GM12878 (cell line): ENCODE results near the gene GALNTL6. TPM values are rescaled to one million over a fixed set of nuclear protein-coding genes. Genes with fewer than 3 reads are reported as not detected.

ENCODE experiments used
- ATAC-seq: fragments of 200-7000 bp; cut with Tn5 transposase; 3 replicates; pipeline ENCODE4 v1.9.1; 2020; ENCODE audit warnings: mild to moderate bottlenecking, moderate library complexity
- BruUV-seq: library from RNA; stranded (reverse); fragments of 400-500 nt; replicated peaks from 2 replicates; lab custom pipeline; 2021; lab: Mats Ljungman, UMichigan
- CTCF ChIA-PET: fragments of 300-600 bp; sonication (Branson Sonifier 250); formaldehyde crosslinking; extraction: SDS; loops from one replicate; lab custom pipeline; 2021; ENCODE audit warnings: inconsistent platforms; lab: Yijun Ruan, JAX
- POLR2A ChIA-PET: fragments of 350-600 bp; formaldehyde crosslinking; extraction: SDS; loops from one replicate; lab custom pipeline; 2021; ENCODE audit warnings: inconsistent platforms; lab: Charles Lee
- RAD21 ChIA-PET: fragments of 300-600 bp; sonication (Branson Sonifier 250); formaldehyde crosslinking; loops from one replicate; lab custom pipeline; 2023; ENCODE audit warnings: antibody characterized with exemption; ENCODE audit not compliant: unreplicated experiment; lab: Charles Lee
- SMC1A ChIA-PET: fragments of 300-600 bp; sonication (Branson Sonifier 250); formaldehyde crosslinking; loops from one replicate; lab custom pipeline; 2023; ENCODE audit not compliant: unreplicated experiment, uncharacterized antibody; lab: Charles Lee
- DNase-seq: peaks from one replicate; pipeline ENCODE4 v3.0.0-alpha.2; 2011; ENCODE audit warnings: low read depth, low spot score
- FAIRE-seq: peaks from 3 replicates; lab custom pipeline; 2011; peaks lifted over from hg19 to GRCh38; lab: Jason Lieb, UNC
- H2AFZ ChIP-seq: 2 replicates; pipeline ENCODE4 v1.6.0; 2011; ENCODE audit warnings: low read depth, low read length, control low read depth; ENCODE audit not compliant: control insufficient read depth
- H3K27ac ChIP-seq: 2 replicates; pipeline ENCODE4 v1.5.1; 2011; ENCODE audit warnings: control low read depth; ENCODE audit not compliant: control insufficient read depth, insufficient read depth
- H3K27me3 ChIP-seq, 2 experiments: replicated peaks in 1 of 2; 2 replicates each; pipeline versions ENCODE4 v1.6.0 to v1.6.1; 2011; ENCODE audit warnings: low read length in 1 of 2; ENCODE audit not compliant: control insufficient read depth in 2 of 2, insufficient read depth in 2 of 2
- H3K36me3 ChIP-seq, 2 experiments: 2 replicates each; pipeline ENCODE4 v1.5.1; 2011; ENCODE audit warnings: low read length in 1 of 2; ENCODE audit not compliant: control insufficient read depth in 2 of 2, insufficient read depth in 2 of 2
- H3K4me1 ChIP-seq: 2 replicates; pipeline ENCODE4 v1.6.1; 2011; ENCODE audit warnings: mild to moderate bottlenecking, low read length, moderate library complexity, mixed read lengths; ENCODE audit not compliant: control insufficient read depth, insufficient read depth
- H3K4me2 ChIP-seq: 2 replicates; pipeline ENCODE4 v1.6.0; 2011; ENCODE audit warnings: control low read depth; ENCODE audit not compliant: control insufficient read depth, insufficient read depth
- H3K4me3 ChIP-seq: fragments of 200-600 bp; sonication (generic); 2 replicates; pipeline ENCODE4 v1.5.1; 2016
- H3K79me2 ChIP-seq: 2 replicates; pipeline ENCODE4 v1.6.0; 2011; ENCODE audit warnings: low read length; ENCODE audit not compliant: control insufficient read depth, insufficient read depth
- H3K9ac ChIP-seq: 2 replicates; pipeline ENCODE4 v1.8.0; 2011; ENCODE audit warnings: low read length, control low read depth, mixed read lengths; ENCODE audit not compliant: control insufficient read depth, insufficient read depth
- H3K9me3 ChIP-seq: replicated peaks from 3 replicates; pipeline ENCODE4 v1.5.1; 2011; ENCODE audit warnings: mild to moderate bottlenecking, low read length; ENCODE audit not compliant: control insufficient read depth, insufficient read depth
- H4K20me1 ChIP-seq: 2 replicates; pipeline ENCODE4 v1.6.0; 2011; ENCODE audit not compliant: control insufficient read depth, insufficient read depth
- CBX5 ChIP-seq: sonication (generic); IDR thresholded peaks from 2 replicates; pipeline ENCODE4 v1.6.1; 2016; ENCODE audit warnings: low read depth, moderate library complexity, mild to moderate bottlenecking, inconsistent platforms
- EGR1 ChIP-seq, 2 experiments: IDR thresholded peaks; 1 replicate in 1 of 2; 2 replicates in 1 of 2; pipeline ENCODE4 v1.6.1; 2011 to 2012; ENCODE audit warnings: low read depth in 2 of 2, low read length in 2 of 2, borderline replicate concordance in 1 of 2, mild to moderate bottlenecking in 1 of 2, moderate library complexity in 1 of 2
- IKZF2 ChIP-seq, 2 experiments: fragments of 450-650 bp; IDR thresholded peaks; 2 replicates each; pipeline ENCODE4 v1.6.1; 2017; ENCODE audit warnings: mild to moderate bottlenecking in 2 of 2, moderate library complexity in 2 of 2
- RCOR1 ChIP-seq: conservative IDR thresholded peaks from 2 replicates; pipeline ENCODE4 v1.6.1; 2012; ENCODE audit warnings: low read depth, low read length, improper control_type of control experiment
- WGBS: methylation state at CpG from one replicate; pipeline ENCODE4 v1.1.6; 2016; ENCODE audit warnings: low lambda C conversion rate; ENCODE audit not compliant: insufficient replicate concordance, insufficient coverage; ENCODE audit errors: missing lambda C conversion rate; 5-methylcytosine and 5-hydroxymethylcytosine counted together
- in situ Hi-C: fragments of 300-500 bp; cut with MboI; formaldehyde crosslinking; loops from 9 replicates; pipeline ENCODE4 v1.14.3; 2018; ENCODE audit warnings: mixed read lengths
- intact Hi-C: fragments of 100-400 bp; cut with micrococcal nuclease; formaldehyde crosslinking; loops from one replicate; pipeline ENCODE4 v1.14.2; 2022; ENCODE audit not compliant: unreplicated experiment
- polyA plus RNA-seq, 11 experiments: library from polyadenylated mRNA; depleted of rRNA in 4 of 11; unstranded in 6 of 11; stranded (reverse) in 5 of 11; fragments of >200 nt; fragmentation: Nextera tagmentation in 4 of 11; fragmentation: Illumina TruSeq in 1 of 11; extraction: Ambion mirVana in 4 of 11; extraction: Trizol in 1 of 11; gene quantifications; 1 replicate in 1 of 11; 2 replicates in 10 of 11; pipeline versions ENCODE4 v1.2.1 to v1.2.3, GENCODE V29; 2011 to 2016; ENCODE audit warnings: inconsistent platforms in 2 of 11, missing spikeins in 2 of 11, low read depth in 1 of 11
- total RNA-seq, 4 experiments: library from RNA; depleted of rRNA in 3 of 4; stranded (reverse); fragments of >200 nt in 3 of 4; fragmentation: Illumina TruSeq in 1 of 4; extraction: Trizol in 1 of 4; gene quantifications; 2 replicates each; pipeline versions ENCODE4 v1.2.1 to v1.2.3, GENCODE V29; 2013 to 2021

Gene GALNTL6
- total and polyA plus RNA-seq, 10 of the 15 experiments (the other 5 are each of a cell fraction or from before 2014, with no cell fraction given): 0.01 to 0.29 TPM; not detected in 8

GRCh38 chr4:172734555-172734954 lies 921.4 kb downstream of the GALNTL6 start:
- in situ Hi-C loops (no loop called here), intact Hi-C loops (no loop called here)
- Histone ChIP-seq H3K4me1 (no peaks in the 10 kb centered on the region), H3K4me3 (no peak overlapping the region), H3K79me2 (no peaks in the 10 kb centered on the region), H2AFZ (no peak overlapping the region), H3K4me2 (no peak overlapping the region), H3K9me3 (peaks cover 3% of the 10 kb centered on the region; the same call in 1 of the 3 replicates), H3K9ac (no peak overlapping the region), H3K36me3 (no peaks in the 10 kb centered on the region), H3K27me3 (no peaks in the 10 kb centered on the region), H4K20me1 (no peaks in the 10 kb centered on the region), H3K27ac (no peak overlapping the region)
- ChIA-PET CTCF (no interaction called here), RAD21 (no interaction called here), POLR2A (no interaction called here), SMC1A (no interaction called here)
- FAIRE-seq (no peak), DNase-seq (no peak), ATAC-seq (no peak)
- 29% methylated on average over 4 of the region's 4 CpGs for WGBS
- BruUV-seq: no TSS peak
- TF ChIP-seq RCOR1 (no peak), EGR1 (IDR thresholded peaks at IDR 0.05; ENCODE audit: borderline replicate concordance in 1 of 2, low read depth in 2 of 2, low read length in 2 of 2) (no peak)

- no peak overlapping the region for H3K9ac ChIP-seq
- FAIRE-seq: no peak
Observed at GRCh38 chr4:172736046-172736445, 922.8 kb downstream of the GALNTL6 start.

More at GRCh38 chr4:172736046-172736445, 922.8 kb downstream of the GALNTL6 start:
- no peak overlapping the region for H3K4me3 ChIP-seq
- no peaks in the 10 kb centered on the region for H3K79me2 ChIP-seq
- H3K36me3 ChIP-seq: no peaks in the 10 kb centered on the region
- no peaks in the 10 kb centered on the region for H3K4me1 ChIP-seq
- no peak overlapping the region for H3K27ac ChIP-seq
- peaks cover 3% of the 10 kb centered on the region; the same call in 1 of the 3 replicates for H3K9me3 ChIP-seq
- no TSS peak for BruUV-seq
- no peak for TF ChIP-seq IKZF2 (IDR thresholded peaks at IDR 0.05)
- peak; percentile 43; the same call in 1 of the 2 replicates for TF ChIP-seq CBX5
- POLR2A ChIA-PET: no interaction called here
- intact Hi-C loops (no loop called here), in situ Hi-C loops (no loop called here)
- WGBS: 25% methylated on average over 5 of the region's 5 CpGs
- CTCF ChIA-PET: no interaction called here
- H4K20me1 ChIP-seq: no peaks in the 10 kb centered on the region
- ATAC-seq: no peak
- H3K27me3 ChIP-seq: no peaks in the 10 kb centered on the region
- SMC1A ChIA-PET: no interaction called here
- RAD21 ChIA-PET: interaction anchor here (0.6 kb wide), 1 partner anchor 62 kb away, joined by 4 read pairs; no protein-coding TSS in a partner anchor
- no peak for DNase-seq
- no peak overlapping the region for H2AFZ ChIP-seq
- no peak overlapping the region for H3K4me2 ChIP-seq
